ENCODE measurements around the gene TCP1.

DNA sequence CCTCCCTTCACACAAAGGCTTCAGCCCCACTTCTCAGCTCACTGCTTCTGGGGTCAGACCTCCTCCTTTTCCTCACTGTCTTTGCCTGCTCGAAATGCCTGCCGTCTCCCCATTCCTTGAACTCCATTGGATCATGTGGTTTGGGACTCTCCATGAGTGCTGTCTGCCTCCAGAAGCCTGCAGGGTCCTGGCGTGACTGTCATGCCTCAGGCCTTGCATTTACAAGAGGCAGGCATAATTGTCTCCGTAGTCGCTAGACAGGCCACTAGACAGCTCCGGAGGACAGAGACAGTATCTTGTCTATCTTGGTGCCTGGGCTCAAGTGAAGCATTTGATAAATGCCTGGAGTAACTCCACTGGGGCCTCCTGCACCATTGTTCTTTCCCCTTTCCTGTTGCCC, 26.0 kb upstream of the TCP1 start:
- TF ChIP-seq, protein P1, sequence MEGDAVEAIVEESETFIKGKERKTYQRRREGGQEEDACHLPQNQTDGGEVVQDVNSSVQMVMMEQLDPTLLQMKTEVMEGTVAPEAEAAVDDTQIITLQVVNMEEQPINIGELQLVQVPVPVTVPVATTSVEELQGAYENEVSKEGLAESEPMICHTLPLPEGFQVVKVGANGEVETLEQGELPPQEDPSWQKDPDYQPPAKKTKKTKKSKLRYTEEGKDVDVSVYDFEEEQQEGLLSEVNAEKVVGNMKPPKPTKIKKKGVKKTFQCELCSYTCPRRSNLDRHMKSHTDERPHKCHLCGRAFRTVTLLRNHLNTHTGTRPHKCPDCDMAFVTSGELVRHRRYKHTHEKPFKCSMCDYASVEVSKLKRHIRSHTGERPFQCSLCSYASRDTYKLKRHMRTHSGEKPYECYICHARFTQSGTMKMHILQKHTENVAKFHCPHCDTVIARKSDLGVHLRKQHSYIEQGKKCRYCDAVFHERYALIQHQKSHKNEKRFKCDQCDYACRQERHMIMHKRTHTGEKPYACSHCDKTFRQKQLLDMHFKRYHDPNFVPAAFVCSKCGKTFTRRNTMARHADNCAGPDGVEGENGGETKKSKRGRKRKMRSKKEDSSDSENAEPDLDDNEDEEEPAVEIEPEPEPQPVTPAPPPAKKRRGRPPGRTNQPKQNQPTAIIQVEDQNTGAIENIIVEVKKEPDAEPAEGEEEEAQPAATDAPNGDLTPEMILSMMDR (IDR thresholded peaks at IDR 0.05): no peak
- TF ChIP-seq, protein P2, sequence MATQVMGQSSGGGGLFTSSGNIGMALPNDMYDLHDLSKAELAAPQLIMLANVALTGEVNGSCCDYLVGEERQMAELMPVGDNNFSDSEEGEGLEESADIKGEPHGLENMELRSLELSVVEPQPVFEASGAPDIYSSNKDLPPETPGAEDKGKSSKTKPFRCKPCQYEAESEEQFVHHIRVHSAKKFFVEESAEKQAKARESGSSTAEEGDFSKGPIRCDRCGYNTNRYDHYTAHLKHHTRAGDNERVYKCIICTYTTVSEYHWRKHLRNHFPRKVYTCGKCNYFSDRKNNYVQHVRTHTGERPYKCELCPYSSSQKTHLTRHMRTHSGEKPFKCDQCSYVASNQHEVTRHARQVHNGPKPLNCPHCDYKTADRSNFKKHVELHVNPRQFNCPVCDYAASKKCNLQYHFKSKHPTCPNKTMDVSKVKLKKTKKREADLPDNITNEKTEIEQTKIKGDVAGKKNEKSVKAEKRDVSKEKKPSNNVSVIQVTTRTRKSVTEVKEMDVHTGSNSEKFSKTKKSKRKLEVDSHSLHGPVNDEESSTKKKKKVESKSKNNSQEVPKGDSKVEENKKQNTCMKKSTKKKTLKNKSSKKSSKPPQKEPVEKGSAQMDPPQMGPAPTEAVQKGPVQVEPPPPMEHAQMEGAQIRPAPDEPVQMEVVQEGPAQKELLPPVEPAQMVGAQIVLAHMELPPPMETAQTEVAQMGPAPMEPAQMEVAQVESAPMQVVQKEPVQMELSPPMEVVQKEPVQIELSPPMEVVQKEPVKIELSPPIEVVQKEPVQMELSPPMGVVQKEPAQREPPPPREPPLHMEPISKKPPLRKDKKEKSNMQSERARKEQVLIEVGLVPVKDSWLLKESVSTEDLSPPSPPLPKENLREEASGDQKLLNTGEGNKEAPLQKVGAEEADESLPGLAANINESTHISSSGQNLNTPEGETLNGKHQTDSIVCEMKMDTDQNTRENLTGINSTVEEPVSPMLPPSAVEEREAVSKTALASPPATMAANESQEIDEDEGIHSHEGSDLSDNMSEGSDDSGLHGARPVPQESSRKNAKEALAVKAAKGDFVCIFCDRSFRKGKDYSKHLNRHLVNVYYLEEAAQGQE (IDR thresholded peaks at IDR 0.05; ENCODE audit: insufficient read depth in 1 of 2, low read depth in 2 of 2, low read length in 1 of 2): no peak
- TF ChIP-seq TCF7L2 (IDR thresholded peaks at IDR 0.05; ENCODE audit: low read depth, low read length) (no peak), POLR2AphosphoS5 (IDR thresholded peaks at IDR 0.05; ENCODE audit: low read depth, low read length) (no peak), SIN3A (IDR thresholded peaks at IDR 0.05; ENCODE audit: borderline replicate concordance, insufficient read depth, low read depth, low read length) (no peak)
